HepG2 (cell line): ENCODE results near the gene NAPSA. TPM values are rescaled to one million over a fixed set of nuclear protein-coding genes. Genes with fewer than 3 reads are reported as not detected.

Experiments used
- ATAC-seq: fragments of 200-7000 bp; cut with Tn5 transposase; 3 replicates; pipeline ENCODE4 v1.9.1; 2020; ENCODE audit warnings: mild to moderate bottlenecking, moderate library complexity
- BruUV-seq: library from RNA; stranded (reverse); fragments of 400-500 nt; replicated peaks from 2 replicates; lab custom pipeline; 2021; lab: Mats Ljungman, UMichigan
- CTCF ChIA-PET: fragments of 300-600 bp; formaldehyde crosslinking; extraction: SDS; loops from one replicate; lab custom pipeline; 2021; ENCODE audit warnings: low total read pairs, inconsistent platforms, low intra/inter-chr PET ratio; lab: Yijun Ruan, JAX
- POLR2A ChIA-PET: fragments of 350-600 bp; sonication (Branson Sonifier 250); formaldehyde crosslinking; loops from one replicate; lab custom pipeline; 2020; ENCODE audit warnings: antibody characterized with exemption, inconsistent platforms; lab: Yijun Ruan, JAX
- DNase-seq: peaks from one replicate; pipeline ENCODE4 v3.0.0-alpha.2; 2015; ENCODE audit warnings: low spot score
- FAIRE-seq: peaks from 3 replicates; lab custom pipeline; 2011; peaks lifted over from hg19 to GRCh38; lab: Jason Lieb, UNC
- H2AFZ ChIP-seq: one replicate; pipeline ENCODE4 v1.6.1; 2011; ENCODE audit warnings: low read length, inconsistent platforms
- H3K27ac ChIP-seq: fragments of 300-600 bp; 3 replicates; pipeline ENCODE4 v1.8.0; 2011; ENCODE audit warnings: mixed run types, mild to moderate bottlenecking, mixed read lengths, low read length, inconsistent platforms; ENCODE audit not compliant: insufficient read depth; ENCODE audit errors: extremely low read length
- H3K27me3 ChIP-seq, 2 experiments: fragments of 200-600 bp in 1 of 2; 2 replicates in 1 of 2; 3 replicates in 1 of 2; pipeline versions ENCODE4 v1.6.0 to v1.8.0; 2011; ENCODE audit warnings: low read length in 2 of 2, mild to moderate bottlenecking in 2 of 2, moderate library complexity in 2 of 2, inconsistent platforms in 1 of 2; ENCODE audit not compliant: insufficient read depth in 2 of 2, control insufficient read depth in 1 of 2
- H3K36me3 ChIP-seq, 2 experiments: fragments of 200-600 bp in 1 of 2; replicated peaks in 1 of 2; 2 replicates in 1 of 2; 3 replicates in 1 of 2; pipeline versions ENCODE4 v1.5.1 to v1.8.0; 2011; ENCODE audit warnings: low read length in 2 of 2, inconsistent platforms in 1 of 2; ENCODE audit not compliant: insufficient read depth in 2 of 2, control insufficient read depth in 1 of 2
- H3K4me1 ChIP-seq: 2 replicates; pipeline ENCODE4 v1.5.1; 2012; ENCODE audit warnings: low read length, inconsistent platforms; ENCODE audit not compliant: insufficient read depth
- H3K4me2 ChIP-seq: 2 replicates; pipeline ENCODE4 v1.6.0; 2011; ENCODE audit warnings: low read depth, low read length, inconsistent platforms
- H3K4me3 ChIP-seq, 3 experiments: fragments of 200-600 bp in 1 of 3; sonication (generic), shearing (Covaris generic) in 1 of 3; replicated peaks in 1 of 3; 2 replicates each; pipeline ENCODE4 v1.5.1; 2011 to 2016; ENCODE audit warnings: low read length in 3 of 3, inconsistent platforms in 2 of 3, low read depth in 2 of 3, mild to moderate bottlenecking in 2 of 3, control low read depth in 1 of 3, mixed read lengths in 1 of 3; ENCODE audit not compliant: insufficient read depth in 1 of 3
- H3K79me2 ChIP-seq: one replicate; pipeline ENCODE4 v1.6.1; 2011; ENCODE audit warnings: low read length, inconsistent platforms; ENCODE audit not compliant: insufficient read depth
- H3K9ac ChIP-seq: 2 replicates; pipeline ENCODE4 v1.6.0; 2011; ENCODE audit warnings: mild to moderate bottlenecking, low read depth, low read length, inconsistent platforms; ENCODE audit not compliant: insufficient read depth
- H3K9me3 ChIP-seq: 2 replicates; pipeline ENCODE4 v1.5.1; 2012; ENCODE audit warnings: mild to moderate bottlenecking, low read length
- H4K20me1 ChIP-seq: 2 replicates; pipeline ENCODE4 v1.6.0; 2011; ENCODE audit warnings: inconsistent platforms, mild to moderate bottlenecking, low read length, moderate library complexity; ENCODE audit not compliant: insufficient read depth
- HMGA1 ChIP-seq: sonication (generic); formaldehyde crosslinking; conservative IDR thresholded peaks from 2 replicates; pipeline ENCODE4 v1.4.0; 2020; ENCODE audit warnings: missing genetic modification reagents
- MTF2 ChIP-seq: sonication (generic); formaldehyde crosslinking; IDR thresholded peaks from 2 replicates; pipeline ENCODE4 v1.5.0; 2020; ENCODE audit warnings: missing genetic modification reagents, borderline replicate concordance
- RXRA ChIP-seq: sonication (generic); formaldehyde crosslinking; IDR thresholded peaks from 2 replicates; pipeline ENCODE4 v1.5.1; 2020; ENCODE audit warnings: missing genetic modification reagents
- SNRNP70 ChIP-seq: fragments of 200-400 bp; formaldehyde crosslinking; IDR thresholded peaks from 2 replicates; pipeline ENCODE4 v1.6.1; 2017; ENCODE audit warnings: mild to moderate bottlenecking, low read depth, low read length, moderate library complexity
- YY1 ChIP-seq: IDR thresholded peaks from 2 replicates; pipeline ENCODE4 v1.6.1; 2011; ENCODE audit warnings: low read length, low read depth, moderate library complexity, mild to moderate bottlenecking; ENCODE audit not compliant: insufficient read depth, insufficient replicate concordance
- ZFP91 ChIP-seq: sonication (generic); formaldehyde crosslinking; IDR thresholded peaks from 2 replicates; pipeline ENCODE4 v1.9.0; 2022; ENCODE audit warnings: missing genetic modification reagents, mild to moderate bottlenecking, borderline replicate concordance
- ZNF12 ChIP-seq: sonication (generic); formaldehyde crosslinking; IDR thresholded peaks from 2 replicates; pipeline ENCODE4 v1.5.0; 2020; ENCODE audit warnings: missing genetic modification reagents
- ZNF263 ChIP-seq: sonication (generic); formaldehyde crosslinking; IDR thresholded peaks from 2 replicates; pipeline ENCODE4 v1.4.0; 2020; ENCODE audit warnings: missing genetic modification reagents
- ZNF335 ChIP-seq: sonication (generic); formaldehyde crosslinking; IDR thresholded peaks from 2 replicates; pipeline ENCODE4 v1.4.0; 2020; ENCODE audit warnings: missing genetic modification reagents
- WGBS: methylation state at CpG from one replicate; pipeline ENCODE4 v1.1.6; 2017; ENCODE audit warnings: low lambda C conversion rate; 5-methylcytosine and 5-hydroxymethylcytosine counted together
- in situ Hi-C: cut with HindIII; loops from 2 replicates; pipeline ENCODE4 v1.10.0; 2017; ENCODE audit warnings: low pct_unique_long_range_greater_than_20kb; ENCODE audit not compliant: extremely low pct_ligation_motif_present
- intact Hi-C: fragments of 100-400 bp; cut with micrococcal nuclease; formaldehyde crosslinking; loops from one replicate; pipeline ENCODE4 v1.10.0; 2022; ENCODE audit not compliant: unreplicated experiment
- polyA plus RNA-seq, 8 experiments: library from polyadenylated mRNA; depleted of rRNA in 3 of 8; stranded (reverse) in 7 of 8; unstranded in 1 of 8; fragments of >200 nt; fragmentation: Illumina TruSeq in 4 of 8; extraction: Trizol in 4 of 8; gene quantifications; 2 replicates each; pipeline versions ENCODE4 v1.2.1 to v1.2.3, GENCODE V29; 2011 to 2016; ENCODE audit warnings: low read depth in 4 of 8, missing spikeins in 1 of 8, mixed read lengths in 1 of 8; ENCODE audit not compliant: insufficient read depth in 1 of 8
- total RNA-seq, 5 experiments: library from RNA; depleted of rRNA; stranded (reverse); fragments of >200 nt; fragmentation: Illumina TruSeq; extraction: Trizol; gene quantifications; 2 replicates each; pipeline ENCODE4 v1.2.3, GENCODE V29; 2016; ENCODE audit warnings: low read depth in 1 of 5
- TF ChIP-seq, protein P1 (sequence below): sonication (generic); formaldehyde crosslinking; IDR thresholded peaks from 2 replicates; pipeline ENCODE4 v1.4.0; 2020; ENCODE audit warnings: mild to moderate bottlenecking, missing genetic modification reagents, borderline replicate concordance

The NAPSA gene
- total and polyA plus RNA-seq, 2 of the 13 experiments (the other 11 are each of a cell fraction or from before 2014, with no cell fraction given) = not detected

- Histone ChIP-seq H3K4me1 (peaks cover 8% of the 10 kb centered on the region), H3K9me3 (no peaks in the 10 kb centered on the region), H3K4me2 (no peak overlapping the region), H3K4me3 (no peak overlapping the region), H3K27me3 (no peaks in the 10 kb centered on the region; a peak in 1 of 5 replicates), H3K79me2 (peaks cover 2% of the 10 kb centered on the region), H2AFZ (no peak overlapping the region), H3K27ac (no peak overlapping the region), H4K20me1 (no peaks in the 10 kb centered on the region), H3K36me3 (peaks cover 12 to 16% of the 10 kb centered on the region in 2 experiments; a peak in 3 of 5 replicates), H3K9ac (no peak overlapping the region)
- BruUV-seq = no TSS peak
- in situ Hi-C loops = no loop called here
- DNase-seq = no peak
- no peak for FAIRE-seq
- CTCF ChIA-PET = no interaction called here
- POLR2A ChIA-PET = no interaction called here
- no peak for ATAC-seq
- intact Hi-C loops = no loop called here
- WGBS = 99% methylated on average over 34 of the region's 48 CpGs
- TF ChIP-seq RXRA (CRISPR knock-in tag) = no peak
- TF ChIP-seq ZNF263 = peak; percentile 82
Measured at GRCh38 chr19:50401605-50402450, 36.4 kb upstream of the NAPSA start.

DNA sequence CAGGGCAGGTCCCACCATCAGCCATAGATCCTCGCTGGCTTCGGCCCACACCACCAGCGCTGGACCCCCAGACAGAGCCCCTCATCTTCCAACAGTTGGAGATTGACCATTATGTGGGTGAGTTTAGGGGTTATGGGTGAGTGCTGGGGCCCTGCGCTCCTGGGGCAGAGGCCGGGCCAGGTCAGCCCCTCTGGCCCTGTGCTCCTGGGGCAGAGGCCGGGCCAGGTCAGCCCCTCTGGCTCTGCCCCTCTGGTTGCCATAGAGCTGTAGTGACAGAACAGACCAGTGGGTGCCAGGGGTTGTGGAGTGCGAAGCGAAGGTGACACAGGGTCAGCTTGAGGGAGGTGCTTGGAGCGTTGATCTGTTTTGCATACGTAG, 33.9 kb upstream of the NAPSA start:
- intact Hi-C loops = no loop called here
- WGBS = 100% methylated on average over 10 of the region's 10 CpGs
- in situ Hi-C loops = no loop called here
- FAIRE-seq (no peak), DNase-seq (no peak), ATAC-seq (no peak)
- Histone ChIP-seq H3K4me2 (no peak overlapping the region), H3K36me3 (peaks cover 9 to 16% of the 10 kb centered on the region in 2 experiments; a peak in 3 of 5 replicates), H3K27me3 (no peaks in the 10 kb centered on the region; a peak in 1 of 5 replicates), H3K9me3 (no peaks in the 10 kb centered on the region), H3K79me2 (peaks cover 2% of the 10 kb centered on the region), H4K20me1 (no peaks in the 10 kb centered on the region), H3K9ac (no peak overlapping the region), H3K4me1 (peaks cover 8% of the 10 kb centered on the region), H3K27ac (no peak overlapping the region), H2AFZ (no peak overlapping the region), H3K4me3 (no peak overlapping the region)
- no TSS peak for BruUV-seq
- POLR2A ChIA-PET = no interaction called here
- CTCF ChIA-PET = no interaction called here
- TF ChIP-seq, protein P1, sequence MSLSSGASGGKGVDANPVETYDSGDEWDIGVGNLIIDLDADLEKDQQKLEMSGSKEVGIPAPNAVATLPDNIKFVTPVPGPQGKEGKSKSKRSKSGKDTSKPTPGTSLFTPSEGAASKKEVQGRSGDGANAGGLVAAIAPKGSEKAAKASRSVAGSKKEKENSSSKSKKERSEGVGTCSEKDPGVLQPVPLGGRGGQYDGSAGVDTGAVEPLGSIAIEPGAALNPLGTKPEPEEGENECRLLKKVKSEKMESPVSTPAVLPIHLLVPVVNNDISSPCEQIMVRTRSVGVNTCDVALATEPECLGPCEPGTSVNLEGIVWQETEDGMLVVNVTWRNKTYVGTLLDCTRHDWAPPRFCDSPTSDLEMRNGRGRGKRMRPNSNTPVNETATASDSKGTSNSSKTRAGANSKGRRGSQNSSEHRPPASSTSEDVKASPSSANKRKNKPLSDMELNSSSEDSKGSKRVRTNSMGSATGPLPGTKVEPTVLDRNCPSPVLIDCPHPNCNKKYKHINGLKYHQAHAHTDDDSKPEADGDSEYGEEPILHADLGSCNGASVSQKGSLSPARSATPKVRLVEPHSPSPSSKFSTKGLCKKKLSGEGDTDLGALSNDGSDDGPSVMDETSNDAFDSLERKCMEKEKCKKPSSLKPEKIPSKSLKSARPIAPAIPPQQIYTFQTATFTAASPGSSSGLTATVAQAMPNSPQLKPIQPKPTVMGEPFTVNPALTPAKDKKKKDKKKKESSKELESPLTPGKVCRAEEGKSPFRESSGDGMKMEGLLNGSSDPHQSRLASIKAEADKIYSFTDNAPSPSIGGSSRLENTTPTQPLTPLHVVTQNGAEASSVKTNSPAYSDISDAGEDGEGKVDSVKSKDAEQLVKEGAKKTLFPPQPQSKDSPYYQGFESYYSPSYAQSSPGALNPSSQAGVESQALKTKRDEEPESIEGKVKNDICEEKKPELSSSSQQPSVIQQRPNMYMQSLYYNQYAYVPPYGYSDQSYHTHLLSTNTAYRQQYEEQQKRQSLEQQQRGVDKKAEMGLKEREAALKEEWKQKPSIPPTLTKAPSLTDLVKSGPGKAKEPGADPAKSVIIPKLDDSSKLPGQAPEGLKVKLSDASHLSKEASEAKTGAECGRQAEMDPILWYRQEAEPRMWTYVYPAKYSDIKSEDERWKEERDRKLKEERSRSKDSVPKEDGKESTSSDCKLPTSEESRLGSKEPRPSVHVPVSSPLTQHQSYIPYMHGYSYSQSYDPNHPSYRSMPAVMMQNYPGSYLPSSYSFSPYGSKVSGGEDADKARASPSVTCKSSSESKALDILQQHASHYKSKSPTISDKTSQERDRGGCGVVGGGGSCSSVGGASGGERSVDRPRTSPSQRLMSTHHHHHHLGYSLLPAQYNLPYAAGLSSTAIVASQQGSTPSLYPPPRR (CRISPR knock-in tag) = no peak
- TF ChIP-seq HMGA1 (CRISPR knock-in tag) = no peak
- no peak for TF ChIP-seq MTF2 (CRISPR knock-in tag)
- no peak for TF ChIP-seq SNRNP70
- no peak for TF ChIP-seq YY1
- TF ChIP-seq ZNF335 (CRISPR knock-in tag) = no peak
- TF ChIP-seq ZFP91 (CRISPR knock-in tag) = no peak
- TF ChIP-seq ZNF12 (CRISPR knock-in tag) = no peak
